DOHH2 (cell line): ENCODE data around the gene LRRC37A3.
"Not testable (repeated sequence)": the region's sequence is repeated elsewhere in the genome, so short reads cannot be mapped to it uniquely, and the experiment has no call there.

Experiments
- H3F3A ChIP-seq: fragments of 200-600 bp; sonication (generic), shearing (Covaris generic); 2 replicates; pipeline ENCODE4 v1.6.0; 2016; ENCODE audit warnings: antibody characterized with exemption, mild to moderate bottlenecking; ENCODE audit not compliant: control insufficient read depth, insufficient read depth
- H3K27ac ChIP-seq: fragments of 200-600 bp; sonication (generic); 2 replicates; pipeline ENCODE4 v1.5.1; 2014; ENCODE audit warnings: low read depth, mild to moderate bottlenecking, low read length, moderate library complexity
- H3K27me3 ChIP-seq: fragments of 200-600 bp; sonication (generic); 2 replicates; pipeline ENCODE4 v1.6.1; 2014; ENCODE audit warnings: mild to moderate bottlenecking, low read length, mixed read lengths; ENCODE audit not compliant: control insufficient read depth
- H3K36me3 ChIP-seq: fragments of 200-600 bp; sonication (generic); 2 replicates; pipeline ENCODE4 v1.6.1; 2014; ENCODE audit warnings: mild to moderate bottlenecking, low read length, moderate library complexity, mixed read lengths; ENCODE audit not compliant: control insufficient read depth
- H3K4me1 ChIP-seq: fragments of 200-600 bp; sonication (generic); 2 replicates; pipeline ENCODE4 v1.6.1; 2014; ENCODE audit warnings: mild to moderate bottlenecking, low read length, mixed read lengths; ENCODE audit not compliant: control insufficient read depth
- H3K4me2 ChIP-seq: fragments of 200-600 bp; sonication (generic); 2 replicates; pipeline ENCODE4 v1.6.0; 2014; ENCODE audit warnings: mild to moderate bottlenecking, low read length, moderate library complexity
- H3K4me3 ChIP-seq: fragments of 200-600 bp; sonication (generic); 2 replicates; pipeline ENCODE4 v1.5.1; 2014; ENCODE audit warnings: mild to moderate bottlenecking, low read length, mixed read lengths
- H3K79me2 ChIP-seq: fragments of 200-600 bp; sonication (generic); 2 replicates; pipeline ENCODE4 v1.6.1; 2014; ENCODE audit warnings: mild to moderate bottlenecking, low read length, mixed read lengths; ENCODE audit not compliant: control insufficient read depth
- H3K9me2 ChIP-seq: fragments of 200-600 bp; sonication (generic); replicated peaks from 2 replicates; pipeline ENCODE4 v1.6.1; 2014; ENCODE audit warnings: mild to moderate bottlenecking, low read length, mixed read lengths; ENCODE audit not compliant: control insufficient read depth
- H3K9me3 ChIP-seq: fragments of 200-600 bp; sonication (generic); 2 replicates; pipeline ENCODE4 v1.6.1; 2014; ENCODE audit warnings: antibody characterized with exemption, low read length, mixed read lengths; ENCODE audit not compliant: control insufficient read depth, insufficient read depth
- H4K20me1 ChIP-seq: fragments of 200-600 bp; sonication (generic); 2 replicates; pipeline ENCODE4 v1.6.0; 2014; ENCODE audit warnings: low read depth, mild to moderate bottlenecking, antibody characterized with exemption, low read length, moderate library complexity; ENCODE audit not compliant: control insufficient read depth, insufficient read depth

Gene LRRC37A3

GRCh38 chr17:64842900-64843299 lies 76.4 kb downstream of the LRRC37A3 start:
- H3K9me2 ChIP-seq, H3K27me3 ChIP-seq, H3F3A ChIP-seq, H3K36me3 ChIP-seq, H3K4me3 ChIP-seq, H3K79me2 ChIP-seq, H3K27ac ChIP-seq, H4K20me1 ChIP-seq, H3K9me3 ChIP-seq, H3K4me2 ChIP-seq: not testable (repeated sequence)
- H3K4me1 ChIP-seq: peaks cover 11% of the 10 kb centered on the region

GRCh38 chr17:64840960-64841359 lies 78.3 kb downstream of the LRRC37A3 start:
- H3K4me3 ChIP-seq, H3K27me3 ChIP-seq, H3F3A ChIP-seq, H3K9me2 ChIP-seq, H3K36me3 ChIP-seq, H4K20me1 ChIP-seq, H3K79me2 ChIP-seq, H3K9me3 ChIP-seq, H3K4me2 ChIP-seq, H3K27ac ChIP-seq: not testable (repeated sequence)
- H3K4me1 ChIP-seq: peaks cover 15% of the 10 kb centered on the region

- not testable (repeated sequence) for H3K27ac ChIP-seq, H3K4me3 ChIP-seq, H3K36me3 ChIP-seq, H3K27me3 ChIP-seq, H3K4me2 ChIP-seq, H3F3A ChIP-seq, H3K79me2 ChIP-seq, H3K9me3 ChIP-seq, H4K20me1 ChIP-seq, H3K9me2 ChIP-seq
- peaks cover 21% of the 10 kb centered on the region for H3K4me1 ChIP-seq
These were observed 80.8 kb downstream of the LRRC37A3 start for GRCh38 chr17:64838513-64838912.

GRCh38 chr17:64837018-64837761 lies 82.1 kb downstream of the LRRC37A3 start:
- peak overlapping the region; percentile 85 for H3K4me3 ChIP-seq
- not testable (repeated sequence) for H3K9me3 ChIP-seq, H3K36me3 ChIP-seq, H3K27me3 ChIP-seq, H3K9me2 ChIP-seq, H3K79me2 ChIP-seq, H4K20me1 ChIP-seq, H3F3A ChIP-seq
- peak overlapping the region; percentile 81 for H3K4me2 ChIP-seq
- peak overlapping the region; percentile 63 for H3K27ac ChIP-seq
- H3K4me1 ChIP-seq: peaks cover 21% of the 10 kb centered on the region

GRCh38 chr17:64836623-64837017 lies 82.7 kb downstream of the LRRC37A3 start:
- not testable (repeated sequence) for H3K9me3 ChIP-seq, H3F3A ChIP-seq, H3K9me2 ChIP-seq, H3K27me3 ChIP-seq, H3K36me3 ChIP-seq, H3K79me2 ChIP-seq, H3K27ac ChIP-seq, H4K20me1 ChIP-seq
- Histone ChIP-seq H3K4me3 (peak overlapping the region; percentile 85), H3K4me1 (peaks cover 21% of the 10 kb centered on the region), H3K4me2 (peak overlapping the region; percentile 81)

GRCh38 chr17:64834060-64834459 lies 85.2 kb downstream of the LRRC37A3 start:
- H3K27me3 ChIP-seq, H3F3A ChIP-seq, H4K20me1 ChIP-seq, H3K4me2 ChIP-seq, H3K79me2 ChIP-seq, H3K27ac ChIP-seq, H3K9me3 ChIP-seq, H3K4me3 ChIP-seq, H3K36me3 ChIP-seq, H3K9me2 ChIP-seq: not testable (repeated sequence)
- peaks cover 10% of the 10 kb centered on the region for H3K4me1 ChIP-seq

- H4K20me1 ChIP-seq, H3K4me3 ChIP-seq, H3F3A ChIP-seq, H3K9me2 ChIP-seq, H3K4me1 ChIP-seq, H3K36me3 ChIP-seq, H3K27ac ChIP-seq, H3K27me3 ChIP-seq, H3K9me3 ChIP-seq, H3K4me2 ChIP-seq, H3K79me2 ChIP-seq: not testable (repeated sequence)
These were observed 88.6 kb downstream of the LRRC37A3 start for GRCh38 chr17:64830631-64831040.

- H3K4me3 ChIP-seq, H3K36me3 ChIP-seq, H3K9me2 ChIP-seq, H3K27me3 ChIP-seq, H3K27ac ChIP-seq, H3K4me2 ChIP-seq, H3K79me2 ChIP-seq, H3F3A ChIP-seq, H3K4me1 ChIP-seq, H3K9me3 ChIP-seq, H4K20me1 ChIP-seq: not testable (repeated sequence)
These were observed 89.3 kb downstream of the LRRC37A3 start for GRCh38 chr17:64829824-64830630.
